Gastroesophageal sphincter (tissue), 3 donors: ENCODE data around the gene POMP.

ENCODE experiments used
- EP300 ChIP-seq: sonication (generic); formaldehyde crosslinking; IDR thresholded peaks from one replicate; pipeline ENCODE4 v1.6.1; 2017; ENCODE audit warnings: antibody characterized with exemption, mild to moderate bottlenecking
- POLR2A ChIP-seq, 2 donors: fragments of 450-650 bp; IDR thresholded peaks; one replicate each; pipeline ENCODE4 v1.6.1; 2017; ENCODE audit warnings: antibody characterized with exemption in 2 of 2, mild to moderate bottlenecking in 2 of 2, moderate library complexity in 1 of 2
- POLR2AphosphoS5 ChIP-seq: sonication (generic); formaldehyde crosslinking; IDR thresholded peaks from one replicate; pipeline ENCODE4 v1.6.1; 2017; ENCODE audit warnings: antibody characterized with exemption
- TF ChIP-seq, protein P1 (sequence below), 4 experiments: fragments of 200-600 bp in 2 of 4; fragments of 450-650 bp in 2 of 4; sonication (generic) in 1 of 4; IDR thresholded peaks; one replicate each; pipeline ENCODE4 v1.5.1; 2017 to 2019; ENCODE audit warnings: antibody characterized with exemption in 4 of 4, mild to moderate bottlenecking in 2 of 4, moderate library complexity in 2 of 4

- TF ChIP-seq, protein P1, sequence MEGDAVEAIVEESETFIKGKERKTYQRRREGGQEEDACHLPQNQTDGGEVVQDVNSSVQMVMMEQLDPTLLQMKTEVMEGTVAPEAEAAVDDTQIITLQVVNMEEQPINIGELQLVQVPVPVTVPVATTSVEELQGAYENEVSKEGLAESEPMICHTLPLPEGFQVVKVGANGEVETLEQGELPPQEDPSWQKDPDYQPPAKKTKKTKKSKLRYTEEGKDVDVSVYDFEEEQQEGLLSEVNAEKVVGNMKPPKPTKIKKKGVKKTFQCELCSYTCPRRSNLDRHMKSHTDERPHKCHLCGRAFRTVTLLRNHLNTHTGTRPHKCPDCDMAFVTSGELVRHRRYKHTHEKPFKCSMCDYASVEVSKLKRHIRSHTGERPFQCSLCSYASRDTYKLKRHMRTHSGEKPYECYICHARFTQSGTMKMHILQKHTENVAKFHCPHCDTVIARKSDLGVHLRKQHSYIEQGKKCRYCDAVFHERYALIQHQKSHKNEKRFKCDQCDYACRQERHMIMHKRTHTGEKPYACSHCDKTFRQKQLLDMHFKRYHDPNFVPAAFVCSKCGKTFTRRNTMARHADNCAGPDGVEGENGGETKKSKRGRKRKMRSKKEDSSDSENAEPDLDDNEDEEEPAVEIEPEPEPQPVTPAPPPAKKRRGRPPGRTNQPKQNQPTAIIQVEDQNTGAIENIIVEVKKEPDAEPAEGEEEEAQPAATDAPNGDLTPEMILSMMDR (IDR thresholded peaks at IDR 0.05) = no peak
- TF ChIP-seq POLR2A (IDR thresholded peaks at IDR 0.05) = no peak
- no peak for TF ChIP-seq EP300
- no peak for TF ChIP-seq POLR2AphosphoS5
Measured at GRCh38 chr13:28621449-28621848, 37.5 kb upstream of the POMP start.
